ENCODE results near the gene MAGI2. TPM values are rescaled to one million over a fixed set of nuclear protein-coding genes. Genes with fewer than 3 reads are reported as not detected.

The MAGI2 gene
- total RNA-seq, 1 experiment from 2014 or later, result 14.3 TPM

DNA sequence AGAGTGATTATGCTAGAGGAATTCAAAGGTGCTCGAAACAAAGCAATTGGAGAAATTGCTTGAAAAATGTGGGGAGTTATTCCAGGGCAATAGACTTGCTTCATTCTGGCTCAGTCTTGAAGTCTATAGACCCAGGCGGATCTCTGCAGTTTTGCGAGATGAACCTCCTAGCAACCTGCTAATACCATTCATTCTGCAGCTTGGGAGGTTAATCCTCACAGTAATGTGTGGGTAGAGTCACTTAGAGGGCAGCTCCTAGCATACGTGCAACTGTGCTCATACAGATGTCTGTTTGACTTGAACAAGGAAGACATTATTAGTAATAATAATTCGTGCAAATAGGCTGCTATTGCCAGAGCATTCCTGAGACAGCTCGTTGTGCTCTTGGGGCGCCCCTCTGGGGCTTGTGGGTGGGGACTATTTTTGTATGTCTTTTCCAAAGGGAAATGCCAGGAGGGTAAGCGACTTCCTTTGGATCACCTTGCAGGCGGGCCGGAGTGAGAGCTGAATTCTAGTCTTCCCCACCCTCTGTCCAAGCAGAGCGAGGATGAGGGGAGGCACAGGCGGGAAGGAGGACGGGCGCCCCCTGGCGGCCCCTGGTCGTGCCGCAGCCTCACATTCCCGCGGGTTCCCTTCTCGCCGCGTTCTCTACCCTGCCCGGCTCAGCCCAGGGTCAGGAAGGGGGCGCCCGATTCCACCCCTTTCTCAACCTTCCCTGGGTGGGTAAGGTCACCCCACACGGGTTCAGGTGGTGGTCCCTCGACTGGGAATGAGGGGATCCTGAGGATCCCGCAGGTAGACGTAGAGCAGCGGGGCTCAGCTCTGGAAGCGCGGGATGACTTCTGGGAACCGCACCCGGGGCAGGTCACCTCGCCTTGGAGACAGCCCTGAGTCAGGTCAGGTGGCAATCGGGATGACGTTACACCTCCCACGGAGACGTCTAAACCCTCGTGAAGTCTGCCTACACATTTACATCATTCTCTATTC is 1413.4 kb downstream of the MAGI2 start:
- Histone ChIP-seq H3K23me2 (ENCODE audit: insufficient read length, low read depth, low read length, poor library complexity, severe bottlenecking) (no peaks in the 10 kb centered on the region), H2AK5ac (ENCODE audit: insufficient read length, low read length) (no peak overlapping the region), H2BK12ac (ENCODE audit: insufficient read length, low read depth, low read length) (no peak overlapping the region), H2BK15ac (ENCODE audit: low read depth, low read length) (no peak overlapping the region), H3K9me3 (ENCODE audit: control insufficient read depth, low read depth, low read length) (no peaks in the 10 kb centered on the region), H3K14ac (ENCODE audit: insufficient read depth, low read length) (no peak overlapping the region), H3K4me1 (ENCODE audit: insufficient read depth, low read length) (peaks cover 6% of the 10 kb centered on the region; the same call in 1 of the 2 replicates), H3K18ac (ENCODE audit: insufficient read length, low read depth, low read length) (no peak overlapping the region), H2BK20ac (ENCODE audit: low read depth, low read length, poor library complexity, severe bottlenecking) (no peak overlapping the region), H3K79me2 (ENCODE audit: insufficient read depth, low read length) (no peaks in the 10 kb centered on the region), H3K27me3 (ENCODE audit: insufficient read depth, low read length) (no peaks in the 10 kb centered on the region), H2BK5ac (ENCODE audit: insufficient read length, low read length) (no peak overlapping the region), H3K23ac (ENCODE audit: insufficient read length, low read depth, low read length) (no peak overlapping the region), H4K20me1 (ENCODE audit: control insufficient read depth, insufficient read depth, insufficient read length) (no peaks in the 10 kb centered on the region), H3K27ac (ENCODE audit: insufficient read length, low read depth, low read length) (no peak overlapping the region), H3K9ac (ENCODE audit: extremely low read depth, insufficient read length, low read length) (no peak overlapping the region), H3T11ph (ENCODE audit: low read length) (no peak overlapping the region), H2AFZ (ENCODE audit: low read length) (no peak overlapping the region), H2BK120ac (ENCODE audit: low read depth, low read length, poor library complexity, severe bottlenecking) (no peak overlapping the region), H3K79me1 (ENCODE audit: insufficient read depth, low read depth, low read length, poor library complexity, severe bottlenecking) (no peaks in the 10 kb centered on the region), H3K4me2 (ENCODE audit: insufficient read depth, insufficient read length, low read length) (no peak overlapping the region), H4K91ac (ENCODE audit: insufficient read length, low read depth, low read length) (no peak overlapping the region), H3K4ac (ENCODE audit: low read depth, low read length) (no peak overlapping the region), H4K5ac (ENCODE audit: insufficient read length, low read depth, low read length) (no peak overlapping the region), H4K8ac (replicated peaks; ENCODE audit: insufficient read length, low read depth, low read length) (no peak overlapping the region), H3K56ac (ENCODE audit: insufficient read length, low read depth, low read length) (no peak overlapping the region)
- peaks cover 39 to 43% of the 10 kb centered on the region in 2 experiments for H3K4me1 Mint-ChIP-seq
- TF ChIP-seq, protein P1, sequence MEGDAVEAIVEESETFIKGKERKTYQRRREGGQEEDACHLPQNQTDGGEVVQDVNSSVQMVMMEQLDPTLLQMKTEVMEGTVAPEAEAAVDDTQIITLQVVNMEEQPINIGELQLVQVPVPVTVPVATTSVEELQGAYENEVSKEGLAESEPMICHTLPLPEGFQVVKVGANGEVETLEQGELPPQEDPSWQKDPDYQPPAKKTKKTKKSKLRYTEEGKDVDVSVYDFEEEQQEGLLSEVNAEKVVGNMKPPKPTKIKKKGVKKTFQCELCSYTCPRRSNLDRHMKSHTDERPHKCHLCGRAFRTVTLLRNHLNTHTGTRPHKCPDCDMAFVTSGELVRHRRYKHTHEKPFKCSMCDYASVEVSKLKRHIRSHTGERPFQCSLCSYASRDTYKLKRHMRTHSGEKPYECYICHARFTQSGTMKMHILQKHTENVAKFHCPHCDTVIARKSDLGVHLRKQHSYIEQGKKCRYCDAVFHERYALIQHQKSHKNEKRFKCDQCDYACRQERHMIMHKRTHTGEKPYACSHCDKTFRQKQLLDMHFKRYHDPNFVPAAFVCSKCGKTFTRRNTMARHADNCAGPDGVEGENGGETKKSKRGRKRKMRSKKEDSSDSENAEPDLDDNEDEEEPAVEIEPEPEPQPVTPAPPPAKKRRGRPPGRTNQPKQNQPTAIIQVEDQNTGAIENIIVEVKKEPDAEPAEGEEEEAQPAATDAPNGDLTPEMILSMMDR (conservative IDR thresholded peaks at IDR 0.05), result peak; percentile 89
- peaks cover 3% of the 10 kb centered on the region; the same call in 1 of the 2 replicates for H3K27me3 Mint-ChIP-seq (ENCODE audit: low read depth)
- no peaks in the 10 kb centered on the region; a peak in 1 of 7 replicates for H3K36me3 Mint-ChIP-seq (ENCODE audit: insufficient read depth in 1 of 3, low read depth in 3 of 3)
- no peak overlapping the region; a peak in 1 of 7 replicates for H3K27ac Mint-ChIP-seq
- H3K9me3 Mint-ChIP-seq, result no peaks in the 10 kb centered on the region; a peak in 1 of 5 replicates
- peak overlapping the region in 1 of 2 experiments; percentile 9; a peak in 1 of 5 replicates for H3K4me3 Mint-ChIP-seq
- no CpG with 5 or more reads among the region's 40 CpGs for WGBS (ENCODE audit: extremely low coverage, insufficient read length, low lambda C conversion rate)
- DNase-seq, result peak; percentile 81
